Glutamatergic neuron (in vitro differentiated cells): ENCODE data around the gene GNAI2. TPM values are rescaled to one million over a fixed set of nuclear protein-coding genes. Genes with fewer than 3 reads are reported as not detected.

Source experiments
- DNase-seq: peaks from one replicate; pipeline ENCODE4 v3.0.0; 2022
- H3K27ac Mint-ChIP-seq: one replicate; pipeline ENCODE4 v1.8.0; 2020; ENCODE audit warnings: mild to moderate bottlenecking, mixed read lengths, inconsistent platforms; ENCODE audit not compliant: unreplicated experiment
- H3K27me3 Mint-ChIP-seq: one replicate; pipeline ENCODE4 v1.8.0; 2020; ENCODE audit warnings: mild to moderate bottlenecking, moderate library complexity, mixed read lengths, inconsistent platforms; ENCODE audit not compliant: unreplicated experiment
- H3K36me3 Mint-ChIP-seq: one replicate; pipeline ENCODE4 v1.8.0; 2020; ENCODE audit warnings: mild to moderate bottlenecking, mixed read lengths, inconsistent platforms; ENCODE audit not compliant: unreplicated experiment
- H3K4me1 Mint-ChIP-seq: one replicate; pipeline ENCODE4 v1.8.0; 2020; ENCODE audit warnings: mild to moderate bottlenecking, low read depth, mixed read lengths, inconsistent platforms; ENCODE audit not compliant: unreplicated experiment
- H3K4me3 Mint-ChIP-seq: one replicate; pipeline ENCODE4 v1.8.0; 2020; ENCODE audit warnings: mild to moderate bottlenecking, mixed read lengths, inconsistent platforms; ENCODE audit not compliant: unreplicated experiment
- H3K9me3 Mint-ChIP-seq: one replicate; pipeline ENCODE4 v1.8.0; 2020; ENCODE audit warnings: mild to moderate bottlenecking, moderate library complexity, mixed read lengths, inconsistent platforms; ENCODE audit not compliant: unreplicated experiment
- total RNA-seq: library from RNA; stranded (reverse); fragmentation: NEBNext Ultra II Directional; extraction: Animal tissue kit (Norgen Biotek cat#: 25700); gene quantifications from one replicate; pipeline ENCODE4 v1.2.1, GENCODE V29; 2021; ENCODE audit not compliant: unreplicated experiment
- TF ChIP-seq, protein P1 (sequence below): fragments of 200-600 bp; sonication (generic); IDR thresholded peaks from one replicate; pipeline ENCODE4 v1.5.0; 2021; ENCODE audit not compliant: partially characterized antibody, unreplicated experiment

GNAI2 gene
- total RNA-seq, 1 donor from 2014 or later, result 297 TPM

DNA sequence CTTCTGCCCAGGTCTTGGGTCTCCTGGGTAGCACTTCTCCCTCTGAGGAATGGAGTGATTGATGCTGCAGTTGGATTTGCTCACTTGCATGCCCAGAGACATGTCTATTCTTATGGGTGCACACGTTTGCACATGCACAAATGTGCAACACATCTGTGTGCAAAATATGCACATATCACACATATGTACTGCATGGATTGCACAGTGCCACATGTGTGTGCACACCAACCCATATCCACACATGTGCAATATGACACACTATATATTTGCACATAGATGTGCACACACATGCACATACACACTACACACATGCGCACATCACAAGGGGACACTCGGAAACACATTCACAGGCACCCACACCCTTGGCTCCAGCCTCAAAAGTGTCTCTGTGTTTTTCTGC, 32.3 kb downstream of the GNAI2 start:
- H3K4me1 Mint-ChIP-seq, result peaks cover 9% of the 10 kb centered on the region
- peaks cover 12% of the 10 kb centered on the region for H3K27me3 Mint-ChIP-seq
- DNase-seq, result no peak
- H3K4me3 Mint-ChIP-seq, result no peak overlapping the region
- H3K36me3 Mint-ChIP-seq, result no peaks in the 10 kb centered on the region
- H3K9me3 Mint-ChIP-seq, result peaks cover 5% of the 10 kb centered on the region
- TF ChIP-seq, protein P1, sequence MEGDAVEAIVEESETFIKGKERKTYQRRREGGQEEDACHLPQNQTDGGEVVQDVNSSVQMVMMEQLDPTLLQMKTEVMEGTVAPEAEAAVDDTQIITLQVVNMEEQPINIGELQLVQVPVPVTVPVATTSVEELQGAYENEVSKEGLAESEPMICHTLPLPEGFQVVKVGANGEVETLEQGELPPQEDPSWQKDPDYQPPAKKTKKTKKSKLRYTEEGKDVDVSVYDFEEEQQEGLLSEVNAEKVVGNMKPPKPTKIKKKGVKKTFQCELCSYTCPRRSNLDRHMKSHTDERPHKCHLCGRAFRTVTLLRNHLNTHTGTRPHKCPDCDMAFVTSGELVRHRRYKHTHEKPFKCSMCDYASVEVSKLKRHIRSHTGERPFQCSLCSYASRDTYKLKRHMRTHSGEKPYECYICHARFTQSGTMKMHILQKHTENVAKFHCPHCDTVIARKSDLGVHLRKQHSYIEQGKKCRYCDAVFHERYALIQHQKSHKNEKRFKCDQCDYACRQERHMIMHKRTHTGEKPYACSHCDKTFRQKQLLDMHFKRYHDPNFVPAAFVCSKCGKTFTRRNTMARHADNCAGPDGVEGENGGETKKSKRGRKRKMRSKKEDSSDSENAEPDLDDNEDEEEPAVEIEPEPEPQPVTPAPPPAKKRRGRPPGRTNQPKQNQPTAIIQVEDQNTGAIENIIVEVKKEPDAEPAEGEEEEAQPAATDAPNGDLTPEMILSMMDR, result no peak
- H3K27ac Mint-ChIP-seq, result no peak overlapping the region

DNA sequence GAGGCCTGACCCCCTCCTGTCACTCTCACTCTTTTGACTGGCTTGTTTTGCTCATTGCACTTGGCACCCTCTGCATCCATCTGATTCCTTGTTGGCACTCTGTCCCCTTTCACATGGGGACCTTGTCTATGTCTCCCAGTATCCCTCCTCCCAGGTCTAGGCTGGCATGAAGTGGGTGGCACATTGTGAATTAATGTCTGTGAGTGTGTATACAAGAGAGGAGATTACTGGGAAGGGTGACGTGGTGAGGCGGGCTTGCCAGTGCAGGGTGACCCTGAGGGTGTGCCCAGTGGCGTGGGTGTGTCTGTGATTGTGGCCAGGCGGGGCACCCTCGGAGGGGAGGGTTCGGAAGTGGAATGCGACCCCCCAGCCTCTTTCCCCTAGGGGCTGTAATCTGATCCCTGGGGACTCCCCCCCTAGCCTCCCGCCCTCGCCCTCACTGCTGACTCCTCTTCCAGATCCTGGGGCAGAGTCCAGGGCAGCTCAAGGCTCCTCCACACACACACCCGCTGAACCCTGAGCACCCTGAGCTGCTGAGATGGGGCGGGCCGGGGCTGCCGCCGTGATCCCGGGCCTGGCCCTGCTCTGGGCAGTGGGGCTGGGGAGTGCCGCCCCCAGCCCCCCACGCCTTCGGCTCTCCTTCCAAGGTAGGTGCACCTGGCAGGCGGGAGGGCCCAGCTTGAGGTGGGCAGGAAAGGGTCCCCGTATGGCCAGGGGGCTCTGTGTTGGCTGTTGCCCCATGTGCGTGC, 32.9 kb downstream of the GNAI2 start, which contains the start of gene SEMA3B:
Gene SEMA3B, plus strand, starts transcription at position 445 of the 749 bp plus-strand sequence. Its CDS starts 94 bp downstream, at position 539.
- peaks cover 12% of the 10 kb centered on the region for H3K27me3 Mint-ChIP-seq
- H3K4me3 Mint-ChIP-seq, result no peak within 1 kb of the TSS
- TF ChIP-seq, protein P1, result no peak
- no peaks in the 10 kb centered on the region for H3K36me3 Mint-ChIP-seq
- peaks cover 9% of the 10 kb centered on the region for H3K4me1 Mint-ChIP-seq
- DNase-seq, result no peak
- peaks cover 5% of the 10 kb centered on the region for H3K9me3 Mint-ChIP-seq
- H3K27ac Mint-ChIP-seq, result peak within 1 kb of the TSS; percentile 28

DNA sequence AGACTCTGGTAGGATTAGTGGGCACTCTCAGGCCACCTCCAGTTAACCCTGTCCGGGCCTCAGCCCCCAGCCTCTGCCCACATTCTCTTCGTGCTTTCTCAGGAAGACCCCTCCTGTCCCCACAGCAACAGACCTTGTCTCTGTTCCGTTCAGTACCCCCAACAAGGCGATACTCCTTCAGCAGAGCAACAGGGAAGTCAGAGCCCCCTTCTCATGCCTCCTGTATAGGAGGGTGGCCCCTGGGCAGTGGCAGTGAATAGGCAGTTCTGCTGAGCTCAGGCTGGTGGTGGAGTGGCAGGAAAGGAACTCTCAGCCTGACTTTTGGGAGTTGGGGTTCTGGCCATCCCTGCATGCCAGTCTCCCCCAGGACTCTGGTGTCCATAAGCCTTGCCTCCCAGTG, 33.5 kb downstream of the GNAI2 start:
- DNase-seq, result no peak
- H3K4me3 Mint-ChIP-seq, result no peak overlapping the region
- TF ChIP-seq, protein P1, result no peak
- H3K4me1 Mint-ChIP-seq, result peaks cover 9% of the 10 kb centered on the region
- H3K9me3 Mint-ChIP-seq, result peaks cover 6% of the 10 kb centered on the region
- peaks cover 12% of the 10 kb centered on the region for H3K27me3 Mint-ChIP-seq
- no peaks in the 10 kb centered on the region for H3K36me3 Mint-ChIP-seq
- no peak overlapping the region for H3K27ac Mint-ChIP-seq

DNA sequence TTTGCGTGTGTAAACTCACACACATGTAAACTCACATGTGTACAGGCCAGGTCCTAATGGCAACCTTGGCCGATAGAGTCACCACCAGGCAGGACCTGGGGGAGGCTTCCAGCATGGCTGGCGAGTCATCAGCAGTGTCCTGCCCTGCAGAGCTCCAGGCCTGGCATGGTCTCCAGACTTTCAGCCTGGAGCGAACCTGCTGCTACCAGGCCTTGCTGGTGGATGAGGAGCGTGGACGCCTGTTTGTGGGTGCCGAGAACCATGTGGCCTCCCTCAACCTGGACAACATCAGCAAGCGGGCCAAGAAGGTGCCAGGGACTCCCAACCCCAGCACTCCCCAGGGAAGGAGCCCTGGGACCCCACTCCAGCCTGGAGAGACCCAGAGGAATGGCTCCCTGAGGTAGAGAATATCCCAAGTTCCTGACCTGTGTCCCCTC, 34.0 kb downstream of the GNAI2 start:
- no peak overlapping the region for H3K27ac Mint-ChIP-seq
- H3K27me3 Mint-ChIP-seq, result peaks cover 14% of the 10 kb centered on the region
- TF ChIP-seq, protein P1, result no peak
- DNase-seq, result no peak
- peaks cover 9% of the 10 kb centered on the region for H3K4me1 Mint-ChIP-seq
- H3K9me3 Mint-ChIP-seq, result peaks cover 7% of the 10 kb centered on the region
- H3K36me3 Mint-ChIP-seq, result no peaks in the 10 kb centered on the region
- no peak overlapping the region for H3K4me3 Mint-ChIP-seq
